ENCODE measurements around the gene CD6.

DNA sequence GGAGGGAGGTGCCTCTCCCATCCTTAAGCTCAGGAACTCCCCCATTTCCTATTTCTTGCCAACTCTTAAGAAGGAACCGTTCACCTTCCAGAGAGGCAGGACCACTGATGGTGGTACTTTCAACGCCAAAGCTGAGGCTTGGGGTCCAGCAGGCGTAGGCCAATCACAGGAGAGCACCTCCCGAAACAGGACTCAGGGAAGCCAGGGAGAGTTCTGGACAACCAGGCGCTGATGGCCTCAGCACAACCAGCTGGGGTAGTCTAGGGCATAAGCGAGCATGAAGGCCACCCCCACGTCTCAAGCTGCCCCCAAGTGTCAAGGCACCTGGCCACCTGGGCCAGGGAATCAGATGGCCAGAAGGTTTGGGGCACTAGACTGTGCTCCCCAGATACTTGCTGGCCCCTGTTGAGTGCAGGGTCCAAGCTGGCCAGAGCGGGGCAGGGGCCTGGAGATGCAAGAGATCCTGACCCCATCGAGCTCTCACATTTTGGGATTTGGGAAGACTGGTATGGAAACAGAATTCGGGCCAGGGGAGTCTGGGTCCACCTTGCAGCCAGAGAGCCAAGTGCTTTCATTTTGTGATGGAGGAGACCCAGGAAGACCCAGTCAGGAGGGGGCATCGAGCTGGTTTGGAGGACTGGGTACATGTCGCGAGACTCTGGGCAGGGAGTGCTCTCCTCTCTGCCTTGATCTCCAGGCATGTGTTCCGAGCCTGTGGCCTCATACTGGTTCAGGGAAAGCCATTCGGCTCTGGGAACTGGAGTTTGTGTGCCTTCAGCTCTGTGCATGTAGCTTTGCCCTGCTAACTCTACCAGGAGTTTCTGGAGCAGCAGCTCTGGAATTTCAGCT, 926 bp downstream of the CD6 start:
- TF ChIP-seq, protein P1, sequence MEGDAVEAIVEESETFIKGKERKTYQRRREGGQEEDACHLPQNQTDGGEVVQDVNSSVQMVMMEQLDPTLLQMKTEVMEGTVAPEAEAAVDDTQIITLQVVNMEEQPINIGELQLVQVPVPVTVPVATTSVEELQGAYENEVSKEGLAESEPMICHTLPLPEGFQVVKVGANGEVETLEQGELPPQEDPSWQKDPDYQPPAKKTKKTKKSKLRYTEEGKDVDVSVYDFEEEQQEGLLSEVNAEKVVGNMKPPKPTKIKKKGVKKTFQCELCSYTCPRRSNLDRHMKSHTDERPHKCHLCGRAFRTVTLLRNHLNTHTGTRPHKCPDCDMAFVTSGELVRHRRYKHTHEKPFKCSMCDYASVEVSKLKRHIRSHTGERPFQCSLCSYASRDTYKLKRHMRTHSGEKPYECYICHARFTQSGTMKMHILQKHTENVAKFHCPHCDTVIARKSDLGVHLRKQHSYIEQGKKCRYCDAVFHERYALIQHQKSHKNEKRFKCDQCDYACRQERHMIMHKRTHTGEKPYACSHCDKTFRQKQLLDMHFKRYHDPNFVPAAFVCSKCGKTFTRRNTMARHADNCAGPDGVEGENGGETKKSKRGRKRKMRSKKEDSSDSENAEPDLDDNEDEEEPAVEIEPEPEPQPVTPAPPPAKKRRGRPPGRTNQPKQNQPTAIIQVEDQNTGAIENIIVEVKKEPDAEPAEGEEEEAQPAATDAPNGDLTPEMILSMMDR (IDR thresholded peaks at IDR 0.05; ENCODE audit: borderline replicate concordance, extremely low read depth, low read length, poor library complexity, severe bottlenecking), result no peak
- no peak for TF ChIP-seq EZH2 (IDR thresholded peaks at IDR 0.05; ENCODE audit: borderline replicate concordance, low read depth, low read length, severe bottlenecking)

Measured in DND-41 (cell line).